Pancreas (tissue), 10 donors: ENCODE measurements around the gene PRMT6. TPM values are rescaled to one million over a fixed set of nuclear protein-coding genes. Genes with fewer than 3 reads are reported as not detected.

Source experiments
- ATAC-seq, 4 donors: fragments of 200-7000 bp; cut with Tn5 transposase; one replicate each; pipeline versions ENCODE4 v1.8.0 to v1.9.1; 2020; ENCODE audit warnings: mild to moderate bottlenecking in 4 of 4, moderate library complexity in 4 of 4
- DNase-seq, 6 donors: peaks; one replicate each; pipeline ENCODE4 v3.0.0-alpha.2; 2020
- FAIRE-seq: peaks from 2 replicates; lab custom pipeline; 2012; peaks lifted over from hg19 to GRCh38; lab: Jason Lieb, UNC
- H3K27ac ChIP-seq, 4 donors: fragments of 200-600 bp; sonication (generic); 1 replicate in 3 of 4; 2 replicates in 1 of 4; pipeline versions ENCODE4 v1.5.0 to v1.8.0; 2020
- H3K27me3 ChIP-seq, 4 donors: fragments of 200-600 bp; one replicate each; pipeline ENCODE4 v1.8.0; 2021
- H3K36me3 ChIP-seq, 3 donors: fragments of 200-600 bp; sonication (generic) in 1 of 3; one replicate each; pipeline versions ENCODE4 v1.5.0 to v1.8.0; 2020 to 2021
- H3K4me1 ChIP-seq, 3 donors: fragments of 200-600 bp; one replicate each; pipeline ENCODE4 v1.8.0; 2021
- H3K4me3 ChIP-seq, 4 donors: fragments of 200-600 bp; sonication (generic) in 2 of 4; one replicate each; pipeline versions ENCODE4 v1.5.0 to v1.8.0; 2020 to 2021
- H3K9me3 ChIP-seq, 4 donors: fragments of 200-600 bp; one replicate each; pipeline ENCODE4 v1.8.0; 2021
- WGBS, 2 donors: extraction: QIAGEN DNeasy Blood & Tissue Kit; methylation state at CpG; one replicate each; pipeline ENCODE4 v1.1.7; 2013; 5-methylcytosine and 5-hydroxymethylcytosine counted together
- intact Hi-C, 3 donors: fragments of 100-400 bp; cut with DNase I; formaldehyde crosslinking; loops; one replicate each; pipeline versions ENCODE4 v1.11.1 to v1.14.2; 2022
- polyA plus RNA-seq, 2 donors: library from polyadenylated mRNA; stranded (reverse); fragments of 200-250 nt; gene quantifications; one replicate each; pipeline ENCODE4 v1.2.3, GENCODE V29; 2013
- total RNA-seq, 6 donors: library from RNA; stranded (reverse); fragmentation: NEBNext Ultra II Directional in 4 of 6; extraction: Animal tissue kit (Norgen Biotek cat#: 25700) in 4 of 6; gene quantifications; one replicate each; pipeline versions ENCODE4 v1.2.1 to v1.2.4, GENCODE V29; 2021 to 2023
- TF ChIP-seq, protein P1 (sequence below), 4 donors: fragments of 200-600 bp; sonication (generic) in 3 of 4; IDR thresholded peaks; one replicate each; pipeline versions ENCODE4 v1.5.0 to v1.8.0; 2021; ENCODE audit warnings: antibody characterized with exemption in 4 of 4
- donor health status: healthy with polysubstance abuse.
- donor health status: DM: no; HTN: no; CAD: no; lungs with moderate emphysema.
- donor health status: DM: no; HTN: no; CAD: no.
- donor health status: control.
- donor health status: control.
- donor health status: Bipolar disorder and iron deficiency.
- donor health status: DM: yes; HTN: yes; CAD: no.
- donor health status: DM: no; HTN: no; CAD: no.
- donor health status: DM: no; HTN: no; CAD: no.
- donor health status: DM: yes; HTN: yes; CAD: no.

Gene PRMT6
- total and polyA plus RNA-seq, 8 donors: 5.3 to 13.7 (median 10.4) TPM

DNA sequence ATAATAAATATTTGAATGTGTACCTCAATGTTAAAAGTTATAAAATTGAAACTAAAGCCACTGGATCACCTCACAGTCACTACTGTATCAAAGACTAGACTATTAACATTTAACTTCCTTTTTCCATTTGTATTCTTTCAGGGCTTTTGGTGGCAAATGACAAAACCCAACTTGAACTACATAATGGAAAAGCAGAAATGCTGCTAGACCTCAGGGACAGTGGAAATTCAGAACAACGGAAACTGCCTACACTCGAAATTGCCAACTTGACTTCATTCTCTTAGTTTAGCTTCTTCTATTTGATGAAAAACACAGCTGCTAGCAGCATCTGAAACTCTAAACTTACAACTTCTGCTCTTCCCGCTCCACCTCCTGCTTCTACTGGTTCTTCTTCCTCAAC, 49.4 kb downstream of the PRMT6 start:
- TF ChIP-seq, protein P1, sequence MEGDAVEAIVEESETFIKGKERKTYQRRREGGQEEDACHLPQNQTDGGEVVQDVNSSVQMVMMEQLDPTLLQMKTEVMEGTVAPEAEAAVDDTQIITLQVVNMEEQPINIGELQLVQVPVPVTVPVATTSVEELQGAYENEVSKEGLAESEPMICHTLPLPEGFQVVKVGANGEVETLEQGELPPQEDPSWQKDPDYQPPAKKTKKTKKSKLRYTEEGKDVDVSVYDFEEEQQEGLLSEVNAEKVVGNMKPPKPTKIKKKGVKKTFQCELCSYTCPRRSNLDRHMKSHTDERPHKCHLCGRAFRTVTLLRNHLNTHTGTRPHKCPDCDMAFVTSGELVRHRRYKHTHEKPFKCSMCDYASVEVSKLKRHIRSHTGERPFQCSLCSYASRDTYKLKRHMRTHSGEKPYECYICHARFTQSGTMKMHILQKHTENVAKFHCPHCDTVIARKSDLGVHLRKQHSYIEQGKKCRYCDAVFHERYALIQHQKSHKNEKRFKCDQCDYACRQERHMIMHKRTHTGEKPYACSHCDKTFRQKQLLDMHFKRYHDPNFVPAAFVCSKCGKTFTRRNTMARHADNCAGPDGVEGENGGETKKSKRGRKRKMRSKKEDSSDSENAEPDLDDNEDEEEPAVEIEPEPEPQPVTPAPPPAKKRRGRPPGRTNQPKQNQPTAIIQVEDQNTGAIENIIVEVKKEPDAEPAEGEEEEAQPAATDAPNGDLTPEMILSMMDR (IDR thresholded peaks at IDR 0.05): no peak
- 77 to 85% methylated on average over 3 of the region's 3 CpGs for WGBS, 2 donors
- Histone ChIP-seq H3K4me3 (no peak overlapping the region), H3K36me3 (no peaks in the 10 kb centered on the region), H3K9me3 (no peaks in the 10 kb centered on the region), H3K27me3 (peaks cover 0 to 7% (median 0%) of the 10 kb centered on the region in 4 donors), H3K4me1 (no peaks in the 10 kb centered on the region), H3K27ac (no peak overlapping the region)
- FAIRE-seq (no peak), DNase-seq (no peak), ATAC-seq (no peak)
- intact Hi-C loops: no loop called here

Other genes with a start within 250 kb of the PRMT6 start
- 1 to 10 TPM in 1 of 6 donors, under 1 TPM in 4, not detected in 1; 0.04 to 1.3 (median 0.24) TPM for gene NTNG1, start 84.4 kb downstream of the PRMT6 start, total RNA-seq
- under 1 TPM; 0.15 to 0.23 TPM for gene NTNG1, start 84.4 kb downstream of the PRMT6 start, polyA plus RNA-seq